GM12873 (cell line): ENCODE data around the gene RNGTT.

Experiments used
- TF ChIP-seq, protein P1 (sequence below): IDR thresholded peaks from 2 replicates; pipeline ENCODE4 v1.5.1; 2012; ENCODE audit warnings: low read depth, mild to moderate bottlenecking, moderate library complexity, low read length, control low read depth; ENCODE audit not compliant: insufficient read depth; ENCODE audit errors: missing control alignments

The RNGTT gene

GRCh38 chr6:88575536-88575935, 387.9 kb downstream of the RNGTT start:
- TF ChIP-seq, protein P1, sequence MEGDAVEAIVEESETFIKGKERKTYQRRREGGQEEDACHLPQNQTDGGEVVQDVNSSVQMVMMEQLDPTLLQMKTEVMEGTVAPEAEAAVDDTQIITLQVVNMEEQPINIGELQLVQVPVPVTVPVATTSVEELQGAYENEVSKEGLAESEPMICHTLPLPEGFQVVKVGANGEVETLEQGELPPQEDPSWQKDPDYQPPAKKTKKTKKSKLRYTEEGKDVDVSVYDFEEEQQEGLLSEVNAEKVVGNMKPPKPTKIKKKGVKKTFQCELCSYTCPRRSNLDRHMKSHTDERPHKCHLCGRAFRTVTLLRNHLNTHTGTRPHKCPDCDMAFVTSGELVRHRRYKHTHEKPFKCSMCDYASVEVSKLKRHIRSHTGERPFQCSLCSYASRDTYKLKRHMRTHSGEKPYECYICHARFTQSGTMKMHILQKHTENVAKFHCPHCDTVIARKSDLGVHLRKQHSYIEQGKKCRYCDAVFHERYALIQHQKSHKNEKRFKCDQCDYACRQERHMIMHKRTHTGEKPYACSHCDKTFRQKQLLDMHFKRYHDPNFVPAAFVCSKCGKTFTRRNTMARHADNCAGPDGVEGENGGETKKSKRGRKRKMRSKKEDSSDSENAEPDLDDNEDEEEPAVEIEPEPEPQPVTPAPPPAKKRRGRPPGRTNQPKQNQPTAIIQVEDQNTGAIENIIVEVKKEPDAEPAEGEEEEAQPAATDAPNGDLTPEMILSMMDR, result no peak

DNA sequence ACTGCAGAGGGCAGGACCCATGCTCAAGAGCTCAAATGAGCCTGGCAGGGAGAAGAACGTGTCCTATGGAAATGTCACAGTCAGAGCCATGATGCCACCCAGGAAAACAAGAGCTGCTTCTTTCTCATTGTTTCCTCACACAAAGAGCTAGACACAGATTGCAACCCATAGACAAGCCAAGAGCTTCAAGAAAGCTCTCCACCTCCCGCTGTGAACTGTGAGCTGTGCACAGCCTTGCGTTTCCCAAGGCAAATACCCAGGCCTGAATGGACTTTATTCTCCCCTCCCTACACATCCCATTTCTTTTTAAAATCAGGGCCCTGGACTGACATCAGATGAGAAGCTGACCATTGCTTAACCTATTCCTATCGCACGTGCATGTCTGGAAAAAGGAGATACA, 388.8 kb downstream of the RNGTT start:
- TF ChIP-seq, protein P1, result no peak

DNA sequence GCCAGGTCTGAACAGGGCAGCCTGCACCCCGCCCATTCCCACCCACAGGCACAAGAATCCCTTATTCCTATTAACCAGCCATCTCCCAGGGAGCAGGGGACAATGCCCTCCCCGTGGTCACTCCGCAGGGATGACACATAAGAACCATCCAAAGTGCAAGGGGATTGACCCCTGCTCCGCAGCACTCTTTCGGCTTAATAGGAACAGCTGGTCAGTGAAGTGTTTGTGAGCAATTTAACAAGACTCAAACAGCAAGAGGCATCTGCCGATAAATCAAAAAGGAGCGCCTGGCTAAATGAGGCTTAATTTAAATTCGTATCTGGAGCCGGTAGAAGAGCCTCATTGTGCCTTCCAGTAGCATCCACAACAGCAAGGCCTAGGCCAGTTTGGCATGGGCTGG, 389.4 kb downstream of the RNGTT start:
- TF ChIP-seq, protein P1, result no peak

- TF ChIP-seq, protein P1, result no peak
These were observed 389.9 kb downstream of the RNGTT start for GRCh38 chr6:88573561-88573960.

DNA sequence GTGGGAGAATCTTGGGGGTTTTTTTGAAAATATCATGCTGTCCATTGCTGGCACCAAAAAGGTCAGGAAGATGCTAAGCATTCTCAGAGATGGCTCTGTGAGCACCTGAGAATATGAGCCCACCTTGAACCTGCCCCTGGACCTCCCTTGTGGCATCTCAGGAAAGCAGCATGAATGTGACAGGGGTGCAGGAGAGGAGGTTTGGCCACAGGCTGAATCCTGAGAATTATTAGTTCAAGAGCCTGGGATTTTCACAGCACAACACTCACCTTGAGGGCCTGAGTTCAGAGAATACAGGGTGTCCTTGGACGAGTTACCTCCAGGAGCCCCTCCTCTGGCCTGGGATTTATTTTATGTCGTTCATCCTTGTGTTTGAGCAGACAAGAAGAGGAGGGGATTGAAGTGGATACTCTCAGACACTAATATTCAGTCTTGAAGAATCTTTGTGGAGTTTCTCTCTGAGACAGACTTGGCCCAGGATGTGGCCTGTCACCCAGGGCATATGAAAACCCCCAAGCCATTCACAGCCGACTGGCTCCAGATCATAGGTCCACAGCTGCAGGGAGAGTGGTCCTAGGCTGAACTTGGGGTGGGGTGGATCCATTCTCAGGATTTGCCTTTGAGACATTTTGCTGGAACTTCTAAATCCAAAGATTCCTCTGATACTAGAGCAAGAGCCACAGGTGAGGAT, 390.8 kb downstream of the RNGTT start:
- TF ChIP-seq, protein P1, result no peak

DNA sequence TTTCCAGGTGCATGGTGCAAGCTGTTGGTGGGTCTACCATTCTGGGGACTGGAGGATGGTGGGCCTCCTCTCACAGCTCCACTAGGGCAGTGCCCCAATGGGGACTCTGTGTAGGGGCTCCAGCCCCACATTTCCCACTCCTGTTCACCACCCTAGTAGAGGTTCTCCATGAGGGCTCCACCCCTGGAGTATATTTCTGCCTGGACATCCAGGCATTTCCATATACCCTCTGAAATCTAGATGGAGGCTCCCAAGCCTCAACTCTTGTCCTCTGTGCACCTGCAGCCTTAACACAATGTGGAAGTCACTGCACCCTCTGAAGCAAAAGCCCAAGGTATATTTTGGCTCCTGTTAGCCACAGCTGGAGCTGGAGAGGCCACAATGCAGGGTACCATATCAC, 393.5 kb downstream of the RNGTT start:
- TF ChIP-seq, protein P1, result no peak

DNA sequence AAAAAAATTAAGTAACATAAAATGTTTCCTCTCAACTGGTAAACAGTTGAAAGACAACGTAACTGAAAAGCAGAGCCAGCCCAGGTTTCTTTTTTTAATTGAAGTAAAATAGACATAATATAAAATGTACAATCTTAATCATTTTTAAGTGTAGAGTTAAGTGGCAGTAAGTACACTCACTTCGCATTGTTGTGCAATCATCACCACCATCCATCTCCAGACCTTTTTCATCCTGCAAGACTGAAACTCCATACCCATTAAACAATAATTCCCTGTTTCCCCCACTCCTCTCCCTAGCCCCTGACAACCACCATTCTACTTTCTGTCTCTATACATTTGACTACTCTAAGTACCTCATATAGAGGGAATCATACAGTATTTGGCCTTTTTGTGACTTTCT, 395.7 kb downstream of the RNGTT start:
- TF ChIP-seq, protein P1, result no peak
